ENCODE measurements around the gene MYF5.

Gene MYF5

DNA sequence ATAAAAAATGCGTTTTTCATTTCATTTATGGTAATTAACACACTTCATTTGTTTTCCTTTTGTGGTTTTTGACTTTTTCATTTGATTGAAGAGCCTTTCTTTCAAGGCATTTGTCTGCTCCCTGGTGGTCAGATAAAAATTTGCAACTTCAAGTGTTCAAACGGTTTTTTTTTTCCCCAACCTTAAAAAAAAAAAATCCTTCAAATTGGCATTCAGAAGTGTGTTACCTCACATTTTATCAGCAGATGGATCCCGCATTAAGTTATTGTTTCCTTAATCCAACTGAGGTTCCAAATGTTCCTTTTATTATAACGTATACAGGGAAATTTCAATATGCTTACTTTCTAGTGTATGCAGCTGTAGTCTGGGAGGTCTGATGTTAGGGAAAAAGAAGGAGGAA, 47.2 kb downstream of the MYF5 start:
- no peak for DNase-seq (ENCODE audit: low read depth, low spot score)

- no peak for DNase-seq (ENCODE audit: low read depth, low spot score)
These were observed 49.5 kb downstream of the MYF5 start for GRCh38 chr12:80766210-80766609.

DNA sequence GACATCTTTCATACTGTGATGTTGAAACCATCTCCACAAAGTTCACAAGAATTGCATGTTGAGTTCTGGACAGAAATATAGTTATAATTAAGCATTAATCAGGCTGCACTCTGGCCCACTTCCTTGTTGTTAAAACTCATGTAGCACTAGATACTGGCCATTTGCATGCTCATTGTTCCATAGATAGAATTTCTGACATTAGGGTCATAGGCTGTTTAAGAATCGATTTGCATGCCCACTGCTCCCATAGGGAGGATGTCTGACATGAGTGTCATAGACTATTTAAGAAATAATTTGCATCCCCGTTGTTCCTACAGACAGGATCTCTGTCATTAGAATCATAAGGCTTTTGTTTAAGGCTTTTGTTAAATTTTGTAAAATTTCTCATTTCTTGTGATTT, 50.2 kb downstream of the MYF5 start:
- no peak for DNase-seq (ENCODE audit: low read depth, low spot score)

Measured in brain pericyte (primary cell).